GM23248 (cell line): ENCODE data around the gene ADNP. TPM values are rescaled to one million over a fixed set of nuclear protein-coding genes. Genes with fewer than 3 reads are reported as not detected.

Source experiments
- DNase-seq: peaks from one replicate; pipeline ENCODE4 v3.0.0-alpha.2; 2015
- H2AFZ ChIP-seq: fragments of 200-600 bp; sonication (generic); 2 replicates; pipeline ENCODE4 v1.6.1; 2016; ENCODE audit warnings: antibody characterized with exemption
- H3F3A ChIP-seq: fragments of 200-600 bp; sonication (generic); 2 replicates; pipeline ENCODE4 v1.6.1; 2016; ENCODE audit warnings: mild to moderate bottlenecking, antibody characterized with exemption, mixed run types; ENCODE audit not compliant: insufficient read depth
- H3K27ac ChIP-seq: fragments of 200-600 bp; sonication (generic); 2 replicates; pipeline ENCODE4 v1.5.1; 2016; ENCODE audit warnings: mild to moderate bottlenecking
- H3K27me3 ChIP-seq: fragments of 200-600 bp; sonication (generic); replicated peaks from 2 replicates; pipeline ENCODE4 v1.6.1; 2016; ENCODE audit warnings: mild to moderate bottlenecking; ENCODE audit not compliant: insufficient read depth
- H3K36me3 ChIP-seq: fragments of 200-600 bp; sonication (generic); 2 replicates; pipeline ENCODE4 v1.6.1; 2016; ENCODE audit warnings: low read depth, mild to moderate bottlenecking
- H3K4me1 ChIP-seq: fragments of 200-600 bp; sonication (generic); 2 replicates; pipeline ENCODE4 v1.6.1; 2016; ENCODE audit warnings: mild to moderate bottlenecking; ENCODE audit not compliant: insufficient read depth
- H3K4me2 ChIP-seq: fragments of 200-600 bp; sonication (generic); one replicate; pipeline ENCODE4 v1.6.1; 2016; ENCODE audit warnings: mild to moderate bottlenecking; ENCODE audit not compliant: unreplicated experiment
- H3K4me3 ChIP-seq: fragments of 200-600 bp; sonication (generic); 2 replicates; pipeline ENCODE4 v1.5.1; 2016; ENCODE audit warnings: mild to moderate bottlenecking
- H3K79me2 ChIP-seq: fragments of 200-600 bp; sonication (generic); 2 replicates; pipeline ENCODE4 v1.6.1; 2016; ENCODE audit warnings: mild to moderate bottlenecking; ENCODE audit not compliant: insufficient read depth
- H3K9ac ChIP-seq: fragments of 200-600 bp; sonication (generic); 2 replicates; pipeline ENCODE4 v1.6.1; 2016; ENCODE audit warnings: mild to moderate bottlenecking
- H3K9me2 ChIP-seq: fragments of 200-600 bp; sonication (generic); 2 replicates; pipeline ENCODE4 v1.6.1; 2016; ENCODE audit warnings: mixed run types, mild to moderate bottlenecking, moderate library complexity; ENCODE audit not compliant: insufficient read depth
- H3K9me3 ChIP-seq: fragments of 200-600 bp; sonication (generic); one replicate; pipeline ENCODE4 v1.6.1; 2017; ENCODE audit warnings: low read depth
- H4K20me1 ChIP-seq: fragments of 200-600 bp; sonication (generic); 2 replicates; pipeline ENCODE4 v1.6.0; 2016; ENCODE audit not compliant: insufficient read depth
- EZH2 ChIP-seq: fragments of 200-600 bp; sonication (generic); IDR thresholded peaks from 2 replicates; pipeline ENCODE4 v1.6.1; 2018; ENCODE audit warnings: antibody characterized with exemption, mild to moderate bottlenecking; ENCODE audit not compliant: insufficient read depth, poor library complexity, severe bottlenecking
- EZH2phosphoT487 ChIP-seq: fragments of 200-600 bp; sonication (generic); IDR thresholded peaks from 2 replicates; pipeline ENCODE4 v1.6.1; 2018; ENCODE audit warnings: antibody characterized with exemption, moderate library complexity, mild to moderate bottlenecking, low read depth; ENCODE audit not compliant: insufficient read depth
- WGBS, 2 experiments: methylation state at CpG; one replicate each; pipeline ENCODE4 v1.1.6; 2015 to 2017; ENCODE audit warnings: low lambda C conversion rate in 2 of 2, low coverage in 1 of 2; ENCODE audit errors: missing lambda C conversion rate in 2 of 2; 5-methylcytosine and 5-hydroxymethylcytosine counted together
- in situ Hi-C: fragments of 300-500 bp; cut with MboI; formaldehyde crosslinking; loops from 2 replicates; pipeline ENCODE4 v1.15.0; 2020
- polyA plus RNA-seq: library from polyadenylated mRNA; unstranded; fragments of >200 nt; fragmentation: Nextera tagmentation; extraction: Ambion mirVana; gene quantifications from 2 replicates; pipeline ENCODE4 v1.2.1, GENCODE V29; 2016
- total RNA-seq: library from RNA; depleted of rRNA; stranded (reverse); fragments of >200 nt; shearing (Covaris generic); gene quantifications from 2 replicates; pipeline ENCODE4 v1.2.3, GENCODE V29; 2014

The ADNP gene
- total and polyA plus RNA-seq, 2 experiments from 2014 or later = 14.9 to 34.2 TPM

- in situ Hi-C loops = no loop called here
- Histone ChIP-seq H3K36me3 (peaks cover 27% of the 10 kb centered on the region), H2AFZ (peak within 1 kb of the TSS; percentile 84), H3K9ac (peak within 1 kb of the TSS; percentile 97), H3F3A (no peaks in the 10 kb centered on the region), H4K20me1 (peaks cover 4% of the 10 kb centered on the region; the same call in 1 of the 2 replicates), H3K4me2 (peak within 1 kb of the TSS; percentile 88), H3K27me3 (no peaks in the 10 kb centered on the region), H3K4me1 (peaks cover 41% of the 10 kb centered on the region), H3K9me2 (no peaks in the 10 kb centered on the region), H3K27ac (peak within 1 kb of the TSS; percentile 92), H3K9me3 (no peaks in the 10 kb centered on the region), H3K4me3 (peak within 1 kb of the TSS; percentile 88), H3K79me2 (peaks cover 94% of the 10 kb centered on the region)
- TF ChIP-seq EZH2 = no peak
- DNase-seq = peak; percentile 93
- WGBS, 2 experiments = 1% methylated on average over 51 to 52 of the region's 52 CpGs
Measured at GRCh38 chr20:50957798-50958614, 26.8 kb upstream of the ADNP start, which contains the start of gene DPM1. TSS of gene DPM1 (minus strand) at chr20:50958532. CDS start at chr20:50958523, 9 bp downstream.

DNA sequence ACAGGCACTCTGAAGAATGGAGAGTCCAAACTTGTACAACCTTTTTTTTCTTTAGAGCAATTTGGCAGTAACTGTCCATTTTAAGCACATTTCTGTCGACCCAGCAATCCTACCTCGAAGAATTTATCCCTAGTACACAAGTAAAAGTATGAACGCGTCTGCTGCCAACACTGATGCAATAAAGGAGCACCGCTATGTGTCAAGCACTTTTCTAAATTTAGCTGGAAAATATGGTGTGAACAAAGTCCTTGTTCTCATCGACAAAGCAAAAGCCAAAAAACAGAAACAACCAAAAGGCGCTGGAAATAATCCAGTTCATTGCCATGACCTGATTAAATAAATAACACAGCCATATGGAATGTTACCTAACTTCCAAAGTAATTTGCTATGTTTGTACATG is 26.0 kb upstream of the ADNP start:
- Histone ChIP-seq H3K9me2 (no peaks in the 10 kb centered on the region), H3K4me2 (peak overlapping the region; percentile 88), H3K9me3 (no peaks in the 10 kb centered on the region), H3K27ac (peak overlapping the region; percentile 92), H3K79me2 (peaks cover 94% of the 10 kb centered on the region), H3F3A (no peaks in the 10 kb centered on the region), H3K27me3 (no peaks in the 10 kb centered on the region), H3K9ac (peak overlapping the region; percentile 97), H3K4me3 (peak overlapping the region; percentile 88), H2AFZ (no peak overlapping the region), H4K20me1 (peaks cover 4% of the 10 kb centered on the region; the same call in 1 of the 2 replicates), H3K36me3 (peaks cover 33% of the 10 kb centered on the region), H3K4me1 (peaks cover 41% of the 10 kb centered on the region)
- TF ChIP-seq EZH2 (no peak), EZH2phosphoT487 (no peak)
- peak; percentile 78 for DNase-seq
- in situ Hi-C loops = no loop called here
- WGBS, 2 experiments = 1% methylated on average over 7 of the region's 7 CpGs

DNA sequence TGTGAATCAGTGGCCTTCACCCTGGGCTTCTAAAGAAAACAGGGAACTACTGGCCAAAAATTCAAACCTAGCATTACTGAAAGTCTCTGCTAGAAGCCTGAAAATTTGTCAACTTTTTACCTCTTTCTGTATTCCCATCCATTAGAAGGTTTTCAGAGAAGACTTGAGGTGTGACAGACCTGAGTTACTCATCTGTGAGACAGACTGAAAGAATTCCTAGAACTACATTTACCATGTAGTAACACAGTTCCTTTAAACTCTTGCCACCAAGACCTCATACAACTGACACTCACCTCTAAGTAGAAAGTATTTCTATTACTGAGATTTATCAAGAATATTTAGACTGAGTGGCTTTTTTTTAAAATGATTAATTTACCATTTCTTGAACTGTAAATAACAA is 22.6 kb upstream of the ADNP start:
- Histone ChIP-seq H3K4me3 (no peak overlapping the region), H3K36me3 (peaks cover 59% of the 10 kb centered on the region), H3F3A (peaks cover 6% of the 10 kb centered on the region; the same call in 1 of the 2 replicates), H3K27me3 (no peaks in the 10 kb centered on the region), H3K4me2 (no peak overlapping the region), H3K9me3 (no peaks in the 10 kb centered on the region), H2AFZ (no peak overlapping the region), H3K27ac (no peak overlapping the region), H3K79me2 (peaks cover 95% of the 10 kb centered on the region), H3K9me2 (no peaks in the 10 kb centered on the region), H3K9ac (no peak overlapping the region), H3K4me1 (peaks cover 23% of the 10 kb centered on the region), H4K20me1 (no peaks in the 10 kb centered on the region; the same call in 1 of the 2 replicates)
- DNase-seq = no peak
- in situ Hi-C loops = no loop called here
- no peak for TF ChIP-seq EZH2
- no peak for TF ChIP-seq EZH2phosphoT487

GRCh38 chr20:50953196-50953595 is 22.0 kb upstream of the ADNP start:
- peaks cover 6% of the 10 kb centered on the region; the same call in 1 of the 2 replicates for H3F3A ChIP-seq
- WGBS, 2 experiments = 86 to 98% methylated on average over 2 of the region's 2 CpGs
- no peak overlapping the region for H3K27ac ChIP-seq
- no peaks in the 10 kb centered on the region for H3K9me3 ChIP-seq
- TF ChIP-seq EZH2phosphoT487 = no peak
- TF ChIP-seq EZH2 = no peak
- H3K9me2 ChIP-seq = no peaks in the 10 kb centered on the region
- H3K79me2 ChIP-seq = peaks cover 100% of the 10 kb centered on the region
- DNase-seq = no peak
- no peaks in the 10 kb centered on the region; the same call in 1 of the 2 replicates for H4K20me1 ChIP-seq
- no peak overlapping the region for H3K4me2 ChIP-seq
- H3K4me3 ChIP-seq = no peak overlapping the region
- H3K27me3 ChIP-seq = no peaks in the 10 kb centered on the region
- H2AFZ ChIP-seq = no peak overlapping the region
- peaks cover 23% of the 10 kb centered on the region for H3K4me1 ChIP-seq
- in situ Hi-C loops = no loop called here
- peaks cover 66% of the 10 kb centered on the region for H3K36me3 ChIP-seq
- H3K9ac ChIP-seq = no peak overlapping the region
